ENCODE results near the gene NEURL1B.

GRCh38 chr5:172622091-172623046 is 18.7 kb upstream of the NEURL1B start:
- TF ChIP-seq, protein P1, sequence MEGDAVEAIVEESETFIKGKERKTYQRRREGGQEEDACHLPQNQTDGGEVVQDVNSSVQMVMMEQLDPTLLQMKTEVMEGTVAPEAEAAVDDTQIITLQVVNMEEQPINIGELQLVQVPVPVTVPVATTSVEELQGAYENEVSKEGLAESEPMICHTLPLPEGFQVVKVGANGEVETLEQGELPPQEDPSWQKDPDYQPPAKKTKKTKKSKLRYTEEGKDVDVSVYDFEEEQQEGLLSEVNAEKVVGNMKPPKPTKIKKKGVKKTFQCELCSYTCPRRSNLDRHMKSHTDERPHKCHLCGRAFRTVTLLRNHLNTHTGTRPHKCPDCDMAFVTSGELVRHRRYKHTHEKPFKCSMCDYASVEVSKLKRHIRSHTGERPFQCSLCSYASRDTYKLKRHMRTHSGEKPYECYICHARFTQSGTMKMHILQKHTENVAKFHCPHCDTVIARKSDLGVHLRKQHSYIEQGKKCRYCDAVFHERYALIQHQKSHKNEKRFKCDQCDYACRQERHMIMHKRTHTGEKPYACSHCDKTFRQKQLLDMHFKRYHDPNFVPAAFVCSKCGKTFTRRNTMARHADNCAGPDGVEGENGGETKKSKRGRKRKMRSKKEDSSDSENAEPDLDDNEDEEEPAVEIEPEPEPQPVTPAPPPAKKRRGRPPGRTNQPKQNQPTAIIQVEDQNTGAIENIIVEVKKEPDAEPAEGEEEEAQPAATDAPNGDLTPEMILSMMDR (optimal IDR thresholded peaks at IDR 0.05 in 1 of 3, IDR thresholded peaks at IDR 0.05 in 1 of 3, conservative IDR thresholded peaks at IDR 0.05 in 1 of 3; ENCODE audit: extremely low read depth in 1 of 3, insufficient read depth in 2 of 3, low read length in 3 of 3) = no peak
- no peak for TF ChIP-seq EZH2 (IDR thresholded peaks at IDR 0.05; ENCODE audit: low read length)

Data from keratinocyte (primary cell).